NCI-H2029 treated with DMSO at 0.1 percent for 48 hours (cell line): Measurements from ENCODE around the gene BBS5.
"Not testable (repeated sequence)": the region's sequence is repeated elsewhere in the genome, so short reads cannot be mapped to it uniquely, and the experiment has no call there.

Experiments
- DNase-seq: peaks from one replicate; lab custom pipeline; 2025; lab: John Stamatoyannopoulos, UW

The BBS5 gene

GRCh38 chr2:169486487-169486886, 7.2 kb downstream of the BBS5 start:
- no peak for DNase-seq

DNA sequence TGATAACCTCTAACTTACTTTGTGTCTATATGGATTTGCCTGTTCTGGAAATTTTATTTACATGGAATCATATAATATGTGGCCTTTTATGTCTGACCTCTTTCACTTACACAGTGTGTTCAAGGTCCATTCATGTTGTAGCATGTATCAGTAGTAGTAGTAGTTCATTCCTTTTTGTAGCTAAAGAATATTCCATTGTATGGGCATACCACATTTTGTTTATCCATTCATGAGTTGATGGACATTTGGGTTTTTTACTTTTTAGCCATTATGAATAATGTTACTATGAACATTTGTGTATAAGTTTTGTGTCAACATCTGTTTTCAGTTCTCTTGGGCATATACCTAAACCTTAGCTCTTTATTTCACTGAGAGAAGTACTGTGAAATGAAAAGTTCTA, 11.5 kb downstream of the BBS5 start:
- no peak for DNase-seq

- no peak for DNase-seq
These were observed 12.1 kb downstream of the BBS5 start for GRCh38 chr2:169491378-169491777.

- DNase-seq = no peak
These were observed 14.1 kb downstream of the BBS5 start for GRCh38 chr2:169493360-169493759.

DNA sequence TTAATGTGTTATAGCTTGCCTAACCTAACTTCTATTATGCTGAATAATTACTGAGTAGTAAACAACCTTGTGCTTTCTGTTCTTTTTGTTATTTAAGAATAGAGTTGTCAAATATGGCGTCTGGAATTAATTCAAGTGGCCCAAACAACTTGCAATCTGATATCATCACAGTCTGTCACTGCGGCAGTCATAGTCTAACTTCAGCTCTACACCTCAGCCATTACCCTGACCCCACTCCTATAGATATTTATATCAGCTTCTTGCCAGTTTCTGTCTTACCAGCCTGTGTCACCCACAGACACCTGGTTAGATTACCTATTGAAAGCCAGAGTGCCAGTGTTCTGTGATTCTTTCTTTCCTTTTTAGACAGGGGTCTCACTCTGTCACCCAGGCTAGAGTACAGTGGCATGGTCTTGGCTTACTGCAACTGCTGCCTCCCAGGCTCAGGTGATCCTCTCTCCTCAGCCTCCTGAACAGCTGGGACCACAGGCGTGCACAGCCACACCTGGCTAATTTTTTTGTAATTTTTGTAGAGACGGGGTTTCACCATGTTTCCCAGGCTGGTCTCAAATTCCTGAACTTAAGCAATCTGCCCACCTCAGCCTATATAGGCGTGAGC, 16.1 kb downstream of the BBS5 start:
- no peak for DNase-seq

DNA sequence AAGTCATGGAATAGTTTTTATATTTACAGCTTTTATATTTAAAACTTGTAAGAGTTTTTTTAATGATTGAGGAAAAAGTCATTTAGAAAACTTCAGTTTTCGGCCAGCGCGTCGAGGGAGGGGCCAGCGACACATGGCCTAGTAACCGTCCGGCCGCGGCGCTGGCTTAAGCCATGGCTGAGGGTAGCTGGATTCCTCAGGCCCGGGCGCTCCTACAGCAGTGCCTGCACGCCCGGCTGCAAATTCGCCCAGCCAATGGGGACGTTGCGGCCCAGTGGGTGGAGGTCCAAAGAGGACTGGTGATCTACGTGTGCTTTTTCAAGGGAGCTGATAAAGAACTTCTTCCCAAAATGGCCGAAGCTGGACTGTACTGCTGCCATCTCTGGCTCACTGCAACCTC, 25.4 kb downstream of the BBS5 start:
- no peak for DNase-seq

DNA sequence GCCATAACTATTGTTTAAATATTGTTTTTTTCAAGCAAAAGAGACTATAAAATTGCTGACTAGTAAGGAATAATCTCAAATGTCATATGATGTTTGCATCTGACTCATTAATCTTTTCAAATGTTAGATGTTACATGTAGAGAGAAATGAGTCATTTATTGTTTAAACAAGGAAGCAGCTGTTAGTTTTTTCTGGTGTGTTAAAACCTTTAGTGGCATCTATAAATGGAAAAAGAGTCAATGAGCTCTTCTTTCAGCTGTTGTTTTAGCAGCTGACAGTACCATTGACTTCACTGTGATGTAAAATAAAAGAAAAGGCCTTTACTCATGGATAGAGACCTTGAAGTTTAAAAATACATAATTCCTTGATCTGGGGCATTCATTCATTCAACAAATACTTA, 28.4 kb downstream of the BBS5 start:
- peak; percentile 77 for DNase-seq

- peak; percentile 23 for DNase-seq
These were observed 30.1 kb downstream of the BBS5 start, which contains the start of gene KLHL41 for GRCh38 chr2:169509298-169509885. KLHL41 (plus strand) TSS chr2:169509702; CDS start chr2:169509779, 77 bp downstream.

DNA sequence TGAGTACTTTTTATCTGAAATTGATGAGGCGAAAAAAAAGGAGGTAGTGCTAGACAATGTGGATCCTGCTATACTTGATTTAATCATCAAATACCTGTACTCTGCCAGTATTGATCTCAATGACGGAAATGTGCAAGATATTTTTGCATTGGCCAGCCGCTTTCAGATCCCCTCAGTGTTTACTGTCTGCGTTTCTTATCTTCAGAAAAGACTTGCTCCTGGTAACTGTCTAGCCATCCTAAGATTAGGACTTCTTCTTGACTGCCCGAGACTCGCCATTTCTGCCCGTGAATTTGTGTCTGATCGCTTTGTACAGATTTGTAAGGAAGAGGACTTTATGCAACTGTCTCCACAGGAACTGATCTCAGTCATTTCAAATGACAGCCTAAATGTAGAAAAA, 30.7 kb downstream of the BBS5 start:
- DNase-seq = no peak

DNA sequence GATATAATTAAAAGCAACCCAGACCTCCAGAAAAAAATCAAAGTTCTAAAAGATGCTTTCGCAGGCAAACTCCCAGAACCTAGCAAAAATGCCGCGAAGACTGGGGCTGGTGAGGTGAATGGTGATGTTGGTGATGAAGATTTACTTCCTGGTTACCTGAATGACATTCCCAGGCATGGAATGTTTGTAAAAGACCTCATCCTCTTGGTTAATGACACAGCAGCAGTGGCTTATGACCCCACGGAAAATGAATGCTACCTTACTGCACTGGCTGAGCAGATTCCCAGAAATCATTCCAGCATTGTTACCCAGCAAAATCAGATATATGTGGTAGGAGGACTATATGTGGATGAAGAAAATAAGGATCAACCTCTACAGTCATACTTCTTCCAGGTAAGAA, 31.2 kb downstream of the BBS5 start:
- peak; percentile 22 for DNase-seq

- DNase-seq = no peak
These were observed 32.5 kb downstream of the BBS5 start for GRCh38 chr2:169511818-169512217.

- DNase-seq = peak; percentile 32
These were observed 33.2 kb downstream of the BBS5 start for GRCh38 chr2:169512525-169512924.

GRCh38 chr2:169513094-169513493, 33.8 kb downstream of the BBS5 start:
- DNase-seq = no peak

- no peak for DNase-seq
These were observed 34.6 kb downstream of the BBS5 start for GRCh38 chr2:169513926-169514325.

DNA sequence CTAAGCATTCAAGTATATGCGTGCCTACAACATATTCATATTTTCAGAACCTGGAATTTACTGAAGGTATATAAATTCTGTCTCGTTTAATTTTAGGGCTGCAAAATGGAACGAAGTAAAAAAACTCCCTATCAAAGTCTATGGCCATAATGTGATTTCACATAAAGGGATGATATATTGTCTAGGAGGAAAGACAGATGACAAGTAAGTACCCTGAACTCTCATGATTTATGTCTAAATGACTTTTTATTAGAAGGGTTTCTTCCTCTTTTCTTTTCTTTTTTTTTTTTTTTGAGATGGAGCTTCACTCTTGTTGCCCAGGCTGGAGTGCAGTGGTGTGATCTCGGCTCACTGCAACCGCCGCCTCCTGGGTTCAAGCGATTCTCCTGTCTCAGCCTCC, 35.5 kb downstream of the BBS5 start:
- not testable (repeated sequence) for DNase-seq

- not testable (repeated sequence) for DNase-seq
These were observed 37.2 kb downstream of the BBS5 start for GRCh38 chr2:169516488-169516995.

- no peak for DNase-seq
These were observed 41.6 kb downstream of the BBS5 start for GRCh38 chr2:169520896-169521295.

- no peak for DNase-seq
These were observed 44.4 kb downstream of the BBS5 start for GRCh38 chr2:169523681-169524080.

DNA sequence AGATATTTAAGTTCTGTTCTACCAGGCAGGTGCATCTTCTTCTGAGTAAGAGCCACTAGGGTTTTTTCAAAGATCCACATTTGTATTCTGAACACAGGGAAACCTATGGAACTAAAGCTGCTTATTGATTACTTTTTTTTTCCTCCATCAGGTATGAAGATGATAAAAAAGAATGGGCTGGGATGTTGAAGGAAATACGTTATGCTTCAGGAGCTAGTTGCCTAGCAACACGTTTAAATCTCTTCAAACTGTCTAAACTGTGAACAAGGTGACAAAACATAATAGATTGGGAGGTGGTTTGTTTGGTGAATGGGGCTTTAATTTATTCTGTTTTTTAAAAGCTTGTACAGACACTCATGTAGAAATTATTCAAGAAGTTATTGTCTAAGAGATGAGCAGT, 46.1 kb downstream of the BBS5 start:
- DNase-seq = no peak

- no peak for DNase-seq
These were observed 47.2 kb downstream of the BBS5 start for GRCh38 chr2:169526451-169526850.

DNA sequence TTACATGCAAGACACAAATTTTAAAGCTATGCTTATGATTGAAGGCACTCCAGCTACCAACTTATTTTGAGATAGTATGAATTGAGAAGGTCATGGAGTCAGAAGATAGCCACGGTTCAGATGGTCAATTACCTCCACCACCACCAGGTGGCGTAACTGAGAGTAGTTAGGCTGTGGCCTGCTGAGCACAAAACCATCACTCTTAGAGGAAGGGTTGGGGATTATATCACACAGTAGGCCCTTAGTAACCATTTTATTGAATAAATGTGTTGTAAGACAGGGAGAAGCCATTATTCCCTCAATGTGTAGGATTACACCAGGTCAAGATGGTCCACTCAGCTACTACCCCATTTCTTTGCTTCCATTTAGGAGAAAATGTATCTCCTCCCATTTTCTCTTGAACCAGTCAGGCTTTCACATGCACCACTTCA, 49.0 kb downstream of the BBS5 start:
- peak; percentile 28 for DNase-seq

DNA sequence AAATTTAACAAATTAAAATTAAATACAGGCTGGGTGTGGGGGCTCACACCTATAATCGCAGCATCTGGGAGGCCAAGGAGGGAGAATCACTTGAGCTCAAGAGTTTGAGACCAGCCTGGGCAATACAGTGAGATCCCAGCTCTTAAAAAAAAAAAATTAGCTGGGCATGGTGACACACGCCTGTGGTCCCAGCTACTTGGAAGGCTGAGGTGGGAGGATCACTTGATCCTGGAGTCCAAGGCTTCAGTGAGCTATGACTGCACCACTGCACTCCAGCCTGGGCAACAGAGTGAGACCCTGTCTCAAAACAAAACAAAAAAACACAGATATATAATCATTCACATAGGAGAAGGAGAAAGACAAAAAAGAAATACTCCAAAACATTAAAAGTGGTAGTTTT, 60.2 kb downstream of the BBS5 start:
- DNase-seq = not testable (repeated sequence)

DNA sequence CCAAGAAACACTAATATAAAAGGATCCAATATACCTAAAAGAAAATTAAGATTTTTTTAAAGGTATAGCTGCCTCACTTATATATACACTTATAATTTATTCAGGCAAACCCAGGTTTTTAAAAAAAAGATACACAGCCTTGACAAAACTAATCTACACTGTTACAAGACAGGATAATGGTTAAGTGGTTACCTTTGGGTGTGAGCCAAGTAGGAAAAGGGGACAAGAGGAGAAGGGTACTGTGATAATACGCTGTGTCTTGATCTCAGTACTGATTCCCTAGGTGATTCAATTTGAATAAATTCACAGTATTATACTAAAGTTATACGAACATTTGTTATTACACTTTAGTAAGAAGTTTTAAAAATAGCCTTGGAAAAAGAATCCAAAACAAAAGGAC, 60.9 kb downstream of the BBS5 start:
- peak; percentile 32 for DNase-seq

DNA sequence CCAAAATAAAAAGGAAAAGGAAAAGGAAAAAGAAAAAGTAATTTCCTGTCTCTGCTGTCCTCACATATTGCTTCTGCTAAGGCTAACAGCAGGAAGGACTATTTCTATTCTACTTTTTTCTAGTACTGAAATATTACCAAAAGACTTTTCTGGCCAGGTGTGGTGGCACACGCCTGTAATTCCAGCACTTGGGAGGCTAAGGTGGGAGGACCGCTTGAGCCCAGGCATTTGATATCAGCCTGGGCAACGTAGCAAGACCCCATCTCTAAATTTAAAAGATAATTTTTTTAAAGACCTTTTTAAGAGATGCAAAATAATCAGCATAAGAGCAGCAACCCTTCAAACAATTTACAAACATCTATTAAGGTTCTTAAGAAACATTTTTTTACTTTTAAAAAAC, 63.1 kb downstream of the BBS5 start:
- DNase-seq = no peak
